IMR-90 (cell line): ENCODE measurements around the gene CCDC122. TPM values are rescaled to one million over a fixed set of nuclear protein-coding genes. Genes with fewer than 3 reads are reported as not detected.

Experiments used
- ATAC-seq: fragments of 200-7000 bp; cut with Tn5 transposase; 2 replicates; pipeline ENCODE4 v1.9.1; 2020; ENCODE audit warnings: low read depth, mild to moderate bottlenecking, moderate library complexity
- BruUV-seq: library from RNA; stranded (reverse); fragments of 400-500 nt; replicated peaks from 2 replicates; lab custom pipeline; 2021; lab: Mats Ljungman, UMichigan
- CTCF ChIA-PET: fragments of 300-600 bp; formaldehyde crosslinking; extraction: SDS; loops from one replicate; lab custom pipeline; 2021; ENCODE audit warnings: antibody characterized with exemption; lab: Yijun Ruan, JAX
- POLR2A ChIA-PET: fragments of 300-600 bp; sonication (Branson Sonifier 250); formaldehyde crosslinking; loops from one replicate; lab custom pipeline; 2022; ENCODE audit warnings: antibody characterized with exemption; ENCODE audit not compliant: unreplicated experiment; lab: Charles Lee
- DNase-seq: peaks from one replicate; pipeline ENCODE4 v3.0.0; 2013
- H2AFZ ChIP-seq: replicated peaks from 2 replicates; pipeline ENCODE3; 2013; ENCODE audit warnings: low read length, mild to moderate bottlenecking; ENCODE audit not compliant: poor library complexity
- H2AK5ac ChIP-seq: 2 replicates; pipeline ENCODE4 v1.6.1; 2013; ENCODE audit warnings: low read depth, low read length, inconsistent platforms
- H2AK9ac ChIP-seq: replicated peaks from 2 replicates; pipeline ENCODE3; 2013; ENCODE audit warnings: mild to moderate bottlenecking, low read depth, low read length, moderate library complexity; ENCODE audit not compliant: poor library complexity
- H2BK120ac ChIP-seq: 2 replicates; pipeline ENCODE4 v1.6.1; 2013; ENCODE audit warnings: low read depth, low read length, inconsistent platforms
- H2BK15ac ChIP-seq: 3 replicates; pipeline ENCODE4 v1.6.1; 2013; ENCODE audit warnings: low read depth, low read length, inconsistent platforms
- H2BK20ac ChIP-seq: 2 replicates; pipeline ENCODE4 v1.6.1; 2013; ENCODE audit warnings: low read depth, mild to moderate bottlenecking, inconsistent platforms, low read length, moderate library complexity
- H2BK5ac ChIP-seq: 2 replicates; pipeline ENCODE4 v1.6.1; 2013; ENCODE audit warnings: mild to moderate bottlenecking, low read depth, low read length, inconsistent platforms; ENCODE audit not compliant: poor library complexity, severe bottlenecking
- H3K14ac ChIP-seq: replicated peaks from 2 replicates; pipeline ENCODE4 v1.6.1; 2013; ENCODE audit warnings: low read depth, low read length, inconsistent platforms
- H3K18ac ChIP-seq: 2 replicates; pipeline ENCODE4 v1.6.1; 2013; ENCODE audit warnings: low read depth, low read length, control low read depth
- H3K23ac ChIP-seq: 2 replicates; pipeline ENCODE4 v1.6.1; 2013; ENCODE audit warnings: low read depth, low read length, inconsistent platforms
- H3K27ac ChIP-seq: 2 replicates; pipeline ENCODE4 v1.5.1; 2013; ENCODE audit warnings: mild to moderate bottlenecking, control low read depth, low read length; ENCODE audit not compliant: insufficient read depth
- H3K27me3 ChIP-seq: 2 replicates; pipeline ENCODE4 v1.6.1; 2013; ENCODE audit warnings: low read length; ENCODE audit not compliant: control insufficient read depth, insufficient read depth
- H3K36me3 ChIP-seq: 2 replicates; pipeline ENCODE4 v1.6.1; 2013; ENCODE audit warnings: low read length, mixed read lengths; ENCODE audit not compliant: control insufficient read depth, insufficient read depth
- H3K4ac ChIP-seq: 2 replicates; pipeline ENCODE4 v1.6.1; 2013; ENCODE audit warnings: low read depth, low read length, inconsistent platforms
- H3K4me1 ChIP-seq: 2 replicates; pipeline ENCODE4 v1.6.1; 2013; ENCODE audit warnings: low read length, mixed read lengths; ENCODE audit not compliant: control insufficient read depth, insufficient read depth
- H3K4me2 ChIP-seq: 2 replicates; pipeline ENCODE4 v1.6.1; 2013; ENCODE audit warnings: low read depth, mild to moderate bottlenecking, control low read depth, low read length, moderate library complexity
- H3K4me3 ChIP-seq: 2 replicates; pipeline ENCODE4 v1.5.1; 2013; ENCODE audit warnings: low read depth, mild to moderate bottlenecking, control low read depth, low read length, moderate library complexity; ENCODE audit not compliant: insufficient read depth
- H3K56ac ChIP-seq: 2 replicates; pipeline ENCODE4 v1.6.1; 2013; ENCODE audit warnings: low read length, inconsistent platforms; ENCODE audit not compliant: insufficient read depth; ENCODE audit errors: extremely low read depth
- H3K79me1 ChIP-seq, 2 experiments: 2 replicates each; pipeline ENCODE4 v1.6.1; 2013; ENCODE audit warnings: low read length in 2 of 2, inconsistent platforms in 1 of 2, low read depth in 1 of 2
- H3K9ac ChIP-seq: 2 replicates; pipeline ENCODE4 v1.6.1; 2013; ENCODE audit warnings: low read depth, low read length, control low read depth
- H3K9me1 ChIP-seq: 2 replicates; pipeline ENCODE4 v1.6.1; 2013; ENCODE audit warnings: low read length, inconsistent platforms; ENCODE audit not compliant: insufficient read depth
- H3K9me3 ChIP-seq: 2 replicates; pipeline ENCODE4 v1.6.1; 2013; ENCODE audit warnings: low read length; ENCODE audit not compliant: control insufficient read depth, insufficient read depth
- H4K20me1 ChIP-seq: 2 replicates; pipeline ENCODE4 v1.6.1; 2013; ENCODE audit warnings: low read length, inconsistent platforms; ENCODE audit not compliant: insufficient read depth
- H4K5ac ChIP-seq: 2 replicates; pipeline ENCODE4 v1.6.1; 2013; ENCODE audit warnings: mild to moderate bottlenecking, low read depth, low read length, control low read depth
- H4K8ac ChIP-seq, 2 experiments: 2 replicates each; pipeline ENCODE4 v1.6.1; 2013; ENCODE audit warnings: low read depth in 2 of 2, low read length in 2 of 2, control low read depth in 1 of 2, inconsistent platforms in 1 of 2
- H4K91ac ChIP-seq: 2 replicates; pipeline ENCODE4 v1.6.1; 2013; ENCODE audit warnings: low read depth, low read length, inconsistent platforms; ENCODE audit not compliant: insufficient read depth
- CHD1 ChIP-seq: IDR thresholded peaks from 2 replicates; pipeline ENCODE4 v1.6.1; 2012; ENCODE audit warnings: low read depth, low read length, improper control_type of control experiment
- SMC3 ChIP-seq: fragments of 150-350 bp; IDR thresholded peaks from 2 replicates; pipeline ENCODE4 v1.6.1; 2016; ENCODE audit warnings: low read depth, mild to moderate bottlenecking, antibody characterized with exemption, low read length, moderate library complexity
- USF2 ChIP-seq: fragments of 150-350 bp; IDR thresholded peaks from 2 replicates; pipeline ENCODE4 v1.6.1; 2017; ENCODE audit warnings: mild to moderate bottlenecking, antibody characterized with exemption, low read length, low read depth
- WGBS, 2 experiments: methylation state at CpG; one replicate each; pipeline versions ENCODE4 v1.1.5 to v1.1.7; 2013; ENCODE audit warnings: missing lambda C conversion rate in 2 of 2; ENCODE audit not compliant: insufficient read length in 1 of 2; ENCODE audit errors: extremely low coverage in 2 of 2; 5-methylcytosine and 5-hydroxymethylcytosine counted together
- dilution Hi-C: fragments of 300-500 bp; cut with HindIII; formaldehyde crosslinking; loops from one replicate; pipeline ENCODE4 v1.14.3; 2018; ENCODE audit warnings: low sequenced_read_pairs; ENCODE audit not compliant: unreplicated experiment
- in situ Hi-C: fragments of 300-500 bp; cut with MboI; formaldehyde crosslinking; loops from 3 replicates; pipeline ENCODE4 v1.14.3; 2019; ENCODE audit warnings: low sequenced_read_pairs, inconsistent platforms, mixed read lengths
- intact Hi-C: fragments of 100-400 bp; cut with micrococcal nuclease; formaldehyde crosslinking; loops from 2 replicates; pipeline ENCODE4 v1.10.0; 2022
- polyA plus RNA-seq, 3 experiments: library from polyadenylated mRNA; depleted of rRNA; stranded (reverse); fragments of >200 nt; gene quantifications; 2 replicates each; pipeline ENCODE4 v1.2.3, GENCODE V29; 2012; ENCODE audit warnings: low replicate concordance in 1 of 3
- total RNA-seq: library from RNA; depleted of rRNA; stranded (reverse); fragments of >200 nt; gene quantifications from 2 replicates; pipeline ENCODE4 v1.2.3, GENCODE V29; 2012
- TF ChIP-seq, protein P1 (sequence below): conservative IDR thresholded peaks from 2 replicates; pipeline ENCODE4 v1.5.1; 2012; ENCODE audit warnings: mild to moderate bottlenecking, low read depth, low read length, improper control_type of control experiment

The CCDC122 gene
- total and polyA plus RNA-seq, 2 of the 4 experiments (the other 2 are of a cell fraction), result 0.70 to 0.72 TPM

DNA sequence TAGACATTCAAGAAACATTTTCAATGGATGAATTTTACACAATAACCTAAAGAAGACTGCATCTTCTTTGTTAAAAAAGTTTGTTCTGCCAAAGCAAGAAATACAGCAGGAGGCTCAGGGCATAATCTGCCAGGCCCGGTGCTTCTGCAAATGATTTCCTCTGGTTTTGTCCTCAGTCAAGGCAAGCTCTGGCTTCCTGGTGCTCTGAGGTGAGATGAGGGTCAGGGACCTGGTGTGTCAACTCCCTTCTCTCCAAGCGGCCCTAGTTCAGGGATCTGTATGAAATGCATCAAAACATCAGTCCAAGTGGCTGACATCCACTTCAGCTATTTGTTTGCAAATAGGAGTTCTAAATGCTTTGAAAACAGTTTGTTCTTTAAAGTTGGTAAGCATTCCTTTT lies 31.7 kb upstream of the CCDC122 start:
- H3K4ac ChIP-seq, result no peak overlapping the region
- no CpG with 5 or more reads among the region's 2 CpGs for WGBS, 2 experiments
- H3K18ac ChIP-seq, result no peak overlapping the region
- no peak overlapping the region for H3K14ac ChIP-seq
- H3K9me3 ChIP-seq, result no peaks in the 10 kb centered on the region
- H4K20me1 ChIP-seq, result no peaks in the 10 kb centered on the region
- POLR2A ChIA-PET, result no interaction called here
- peaks cover 5% of the 10 kb centered on the region for H3K4me1 ChIP-seq
- no peak overlapping the region for H3K27ac ChIP-seq
- no peak overlapping the region for H2BK5ac ChIP-seq
- BruUV-seq, result no TSS peak
- H4K5ac ChIP-seq, result no peak overlapping the region
- DNase-seq (no peak), ATAC-seq (no peak)
- dilution Hi-C loops, result loop anchor here (25.0 kb wide), 1 partner anchor 551 kb away; no protein-coding TSS in a partner anchor
- no peak overlapping the region for H3K9ac ChIP-seq
- no peaks in the 10 kb centered on the region for H3K79me1 ChIP-seq
- H2BK120ac ChIP-seq, result no peak overlapping the region
- peaks cover 8% of the 10 kb centered on the region; the same call in 1 of the 2 replicates for H3K9me1 ChIP-seq
- H4K91ac ChIP-seq, result no peak overlapping the region
- H2AFZ ChIP-seq, result no peak overlapping the region
- no peak overlapping the region for H2BK15ac ChIP-seq
- no peak overlapping the region for H2AK5ac ChIP-seq
- H3K23ac ChIP-seq, result no peak overlapping the region
- H2AK9ac ChIP-seq, result no peak overlapping the region
- no peak overlapping the region for H4K8ac ChIP-seq
- no peaks in the 10 kb centered on the region for H3K36me3 ChIP-seq
- H3K27me3 ChIP-seq, result no peaks in the 10 kb centered on the region
- intact Hi-C loops, result no loop called here
- TF ChIP-seq USF2, result no peak
- TF ChIP-seq SMC3, result no peak
- TF ChIP-seq, protein P1, sequence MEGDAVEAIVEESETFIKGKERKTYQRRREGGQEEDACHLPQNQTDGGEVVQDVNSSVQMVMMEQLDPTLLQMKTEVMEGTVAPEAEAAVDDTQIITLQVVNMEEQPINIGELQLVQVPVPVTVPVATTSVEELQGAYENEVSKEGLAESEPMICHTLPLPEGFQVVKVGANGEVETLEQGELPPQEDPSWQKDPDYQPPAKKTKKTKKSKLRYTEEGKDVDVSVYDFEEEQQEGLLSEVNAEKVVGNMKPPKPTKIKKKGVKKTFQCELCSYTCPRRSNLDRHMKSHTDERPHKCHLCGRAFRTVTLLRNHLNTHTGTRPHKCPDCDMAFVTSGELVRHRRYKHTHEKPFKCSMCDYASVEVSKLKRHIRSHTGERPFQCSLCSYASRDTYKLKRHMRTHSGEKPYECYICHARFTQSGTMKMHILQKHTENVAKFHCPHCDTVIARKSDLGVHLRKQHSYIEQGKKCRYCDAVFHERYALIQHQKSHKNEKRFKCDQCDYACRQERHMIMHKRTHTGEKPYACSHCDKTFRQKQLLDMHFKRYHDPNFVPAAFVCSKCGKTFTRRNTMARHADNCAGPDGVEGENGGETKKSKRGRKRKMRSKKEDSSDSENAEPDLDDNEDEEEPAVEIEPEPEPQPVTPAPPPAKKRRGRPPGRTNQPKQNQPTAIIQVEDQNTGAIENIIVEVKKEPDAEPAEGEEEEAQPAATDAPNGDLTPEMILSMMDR, result no peak
- no peak for TF ChIP-seq CHD1
- in situ Hi-C loops, result loop anchor here (25.0 kb wide), 1 partner anchor 1401 kb away; no protein-coding TSS in a partner anchor
- no peak overlapping the region for H3K4me3 ChIP-seq
- H3K4me2 ChIP-seq, result no peak overlapping the region
- no peak overlapping the region for H3K56ac ChIP-seq
- CTCF ChIA-PET, result interaction anchor here (0.6 to 1.3 kb wide), 2 partner anchors 16 to 526 kb away, joined by 3 to 4 read pairs; no protein-coding TSS in a partner anchor
- H2BK20ac ChIP-seq, result no peak overlapping the region
